ENCODE results near the gene MRPS6.

The MRPS6 gene

GRCh38 chr21:34180407-34180806, 107.0 kb downstream of the MRPS6 start:
- no peak for DNase-seq (ENCODE audit: low read depth, low spot score)

GRCh38 chr21:34180826-34181359, 107.5 kb downstream of the MRPS6 start:
- DNase-seq (ENCODE audit: low read depth, low spot score) = no peak

GRCh38 chr21:34181431-34182039, 108.2 kb downstream of the MRPS6 start:
- no peak for DNase-seq (ENCODE audit: low read depth, low spot score)

- DNase-seq (ENCODE audit: low read depth, low spot score) = no peak
Measured at GRCh38 chr21:34182436-34182835, 109.1 kb downstream of the MRPS6 start.

GRCh38 chr21:34183331-34183928, 110.1 kb downstream of the MRPS6 start:
- DNase-seq (ENCODE audit: low read depth, low spot score) = no peak

GRCh38 chr21:34184232-34184631, 110.9 kb downstream of the MRPS6 start:
- no peak for DNase-seq (ENCODE audit: low read depth, low spot score)

- DNase-seq (ENCODE audit: low read depth, low spot score) = no peak
Measured at GRCh38 chr21:34185026-34185750, 111.8 kb downstream of the MRPS6 start.

GRCh38 chr21:34186109-34186719, 112.8 kb downstream of the MRPS6 start:
- no peak for DNase-seq (ENCODE audit: low read depth, low spot score)

GRCh38 chr21:34187935-34188334, 114.6 kb downstream of the MRPS6 start:
- DNase-seq (ENCODE audit: low read depth, low spot score) = no peak

- DNase-seq (ENCODE audit: low read depth, low spot score) = no peak
Measured at GRCh38 chr21:34189506-34189905, 116.1 kb downstream of the MRPS6 start.

- DNase-seq (ENCODE audit: low read depth, low spot score) = no peak
Measured at GRCh38 chr21:34190576-34191321, 117.4 kb downstream of the MRPS6 start.

- DNase-seq (ENCODE audit: low read depth, low spot score) = no peak
Measured at GRCh38 chr21:34191876-34192275, 118.5 kb downstream of the MRPS6 start.

Measured in iPS DF 19.7 (cell line).